Activated CD4-positive, CD25-positive, alpha-beta regulatory T cell treated with anti-CD3 and anti-CD28 coated beads, Interleukin-2, amount 50 U/mL, for 24 hours (primary cell): ENCODE results near the gene COX19.
A peak's percentile ranks its signal among the peaks of the same experiment; 100 is the strongest.
"Not testable (repeated sequence)": the region's sequence is repeated elsewhere in the genome, so short reads cannot be mapped to it uniquely, and the experiment has no call there.

Source experiments
- ATAC-seq, 2 donors: fragments of 150-1000 bp; cut with Tn5 transposase; one replicate each; pipeline ENCODE4 v1.10.0; 2021; ENCODE audit warnings: mild to moderate bottlenecking in 1 of 2, moderate library complexity in 1 of 2

Gene COX19

GRCh38 chr7:977326-978048 is 2.1 kb upstream of the COX19 start:
- no peak for ATAC-seq

- ATAC-seq: no peak
These were observed 1.6 kb upstream of the COX19 start for GRCh38 chr7:976901-977325.

GRCh38 chr7:975702-976473 is 539 bp upstream of the COX19 start:
- no peak for ATAC-seq

GRCh38 chr7:974172-974571 is 1.2 kb downstream of the COX19 start:
- ATAC-seq: no peak

GRCh38 chr7:973312-973711 is 2.0 kb downstream of the COX19 start:
- ATAC-seq: no peak

- ATAC-seq: no peak
These were observed 2.6 kb downstream of the COX19 start for GRCh38 chr7:972676-973309.

- no peak for ATAC-seq
These were observed 3.2 kb downstream of the COX19 start for GRCh38 chr7:972110-972509.

- no peak for ATAC-seq
These were observed 4.6 kb downstream of the COX19 start for GRCh38 chr7:970744-971143.

GRCh38 chr7:969403-969802 is 5.9 kb downstream of the COX19 start:
- no peak for ATAC-seq

- no peak for ATAC-seq
These were observed 6.9 kb downstream of the COX19 start for GRCh38 chr7:968205-969105.

GRCh38 chr7:967361-968082 is 7.8 kb downstream of the COX19 start:
- ATAC-seq: no peak

GRCh38 chr7:966291-967069 is 8.9 kb downstream of the COX19 start:
- no peak for ATAC-seq

GRCh38 chr7:964401-965231 is 10.7 kb downstream of the COX19 start:
- no peak for ATAC-seq

GRCh38 chr7:963236-964078 is 11.9 kb downstream of the COX19 start:
- peak; percentile 56 to 65 for ATAC-seq

GRCh38 chr7:962401-963081 is 12.8 kb downstream of the COX19 start:
- ATAC-seq: no peak

GRCh38 chr7:961546-962400 is 13.6 kb downstream of the COX19 start:
- ATAC-seq: no peak

- ATAC-seq: not testable (repeated sequence)
These were observed 14.4 kb downstream of the COX19 start for GRCh38 chr7:960972-961371.
